GM21576 (cell line): Measurements from ENCODE around the gene SOCS1.
A peak's percentile ranks its signal among the peaks of the same experiment; 100 is the strongest.
"Not testable (repeated sequence)": the region's sequence is repeated elsewhere in the genome, so short reads cannot be mapped to it uniquely, and the experiment has no call there.

Experiments
- ATAC-seq: cut with Tn5 transposase; IDR thresholded peaks from one replicate; pipeline ENCODE4 v1.9.1; 2021; ENCODE audit warnings: mild to moderate bottlenecking, moderate library complexity; ENCODE audit not compliant: unreplicated experiment

SOCS1 gene

GRCh38 chr16:11255737-11256660 is at the start of gene SOCS1:
Gene SOCS1, minus strand, starts transcription at chr16:11256204. Its CDS starts 726 bp downstream, at chr16:11255478.
- peak; percentile 46 for ATAC-seq

- ATAC-seq = no peak
Observed at GRCh38 chr16:11303405-11304138, 47.6 kb upstream of the SOCS1 start.

GRCh38 chr16:11302977-11303376 is 47.0 kb upstream of the SOCS1 start:
- ATAC-seq = no peak

GRCh38 chr16:11301645-11302501 is 45.9 kb upstream of the SOCS1 start:
- ATAC-seq = no peak

DNA sequence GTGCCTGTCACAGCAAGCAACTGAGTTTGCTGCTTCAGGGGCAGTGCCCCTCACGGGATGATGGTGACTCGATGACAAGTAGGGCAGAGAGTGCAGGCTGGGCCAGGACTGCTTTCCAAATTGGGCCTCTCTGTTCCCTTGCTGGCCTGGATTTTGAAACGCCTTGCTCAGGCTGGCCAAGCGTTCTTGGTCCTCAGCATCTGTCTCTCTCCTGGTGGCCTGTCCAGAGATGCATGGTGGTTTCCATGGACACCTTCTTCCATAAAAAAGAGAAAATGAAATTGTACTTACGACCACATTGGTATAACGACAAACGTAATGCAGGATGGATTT is 44.5 kb upstream of the SOCS1 start:
- no peak for ATAC-seq

DNA sequence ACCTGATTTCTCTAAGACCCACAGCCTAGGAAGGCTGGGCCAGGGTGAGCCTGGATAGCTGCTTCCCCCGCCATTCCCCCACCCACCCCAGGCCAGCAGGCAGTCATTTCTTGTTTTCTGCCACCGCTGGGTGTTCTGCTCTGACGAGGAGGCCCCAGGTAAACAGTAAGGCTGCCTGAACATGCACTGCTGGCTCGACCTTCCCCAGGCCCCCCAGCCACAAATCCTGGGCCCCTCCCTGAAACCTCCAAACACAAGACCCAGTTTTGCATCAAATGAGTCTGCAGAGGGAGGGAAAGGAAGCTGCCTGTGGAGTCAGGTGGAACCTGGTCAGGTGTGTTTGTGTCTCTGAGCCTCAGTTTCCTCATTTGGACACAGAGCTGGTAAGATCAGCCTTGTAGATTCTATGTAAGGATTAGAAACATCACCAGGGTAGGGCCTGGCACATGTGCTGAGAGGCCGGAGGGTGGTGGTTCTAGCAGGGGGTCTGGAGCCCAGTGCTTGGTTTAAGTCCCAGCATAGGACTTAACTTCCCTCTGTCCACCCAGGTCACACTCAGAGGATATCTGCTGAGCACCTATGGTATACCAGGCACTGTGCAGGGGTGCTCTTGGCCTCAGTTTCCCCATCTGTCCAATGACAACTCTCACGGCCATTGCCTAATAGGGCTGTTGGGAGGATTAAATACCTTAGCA is 44.0 kb upstream of the SOCS1 start:
- no peak for ATAC-seq

DNA sequence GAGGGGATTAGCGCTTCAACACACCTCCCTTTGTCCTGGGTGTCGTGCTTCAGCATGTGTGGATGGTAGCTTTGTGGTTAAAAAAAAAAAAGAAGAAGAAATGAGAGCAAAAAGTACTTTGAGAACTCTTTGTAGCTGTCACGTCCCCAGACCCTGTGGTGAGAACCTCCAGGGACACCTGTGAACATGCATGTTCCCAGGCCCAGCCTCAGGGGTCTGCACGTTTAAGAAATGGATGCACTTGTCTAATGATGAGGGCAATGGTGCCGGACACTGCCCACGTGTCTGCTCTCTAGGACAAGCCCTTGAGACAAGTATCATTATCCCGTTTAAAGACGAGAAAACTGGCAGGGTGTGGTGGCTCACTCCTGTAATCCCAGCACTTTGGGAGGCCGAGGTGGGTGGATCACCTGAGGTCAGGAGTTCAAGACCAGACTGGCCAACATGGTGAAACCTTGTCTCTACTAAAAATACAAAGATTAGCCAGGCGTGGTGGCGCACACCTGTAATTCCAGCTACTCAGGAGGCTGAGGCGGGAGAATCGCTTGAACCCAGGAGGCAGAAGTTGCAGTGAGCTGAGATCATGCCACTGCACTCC is 43.0 kb upstream of the SOCS1 start:
- not testable (repeated sequence) for ATAC-seq

- ATAC-seq = no peak
Observed at GRCh38 chr16:11298143-11298900, 42.3 kb upstream of the SOCS1 start.

GRCh38 chr16:11297492-11298142 is 41.6 kb upstream of the SOCS1 start:
- peak; percentile 68 for ATAC-seq

GRCh38 chr16:11296706-11297491 is 40.9 kb upstream of the SOCS1 start:
- ATAC-seq = no peak

DNA sequence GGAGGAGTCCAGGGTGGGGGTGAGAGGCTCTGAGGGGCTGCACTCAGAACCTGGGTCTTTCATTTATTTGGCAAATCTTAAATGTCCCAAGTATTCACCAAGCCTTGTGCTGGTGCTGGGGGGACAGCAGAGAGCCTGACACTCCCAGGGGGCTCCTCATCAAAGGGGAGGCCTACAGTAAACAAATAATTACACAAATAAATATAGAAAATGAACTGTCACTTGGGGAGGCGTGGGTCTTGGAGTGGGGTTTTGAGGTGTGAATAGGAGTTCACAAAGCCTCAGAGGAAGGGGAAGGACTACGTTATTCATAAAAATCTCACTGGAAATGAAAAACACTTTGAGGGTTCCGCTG is 40.3 kb upstream of the SOCS1 start:
- ATAC-seq = no peak

GRCh38 chr16:11295672-11296071 is 39.7 kb upstream of the SOCS1 start:
- ATAC-seq = no peak

GRCh38 chr16:11292076-11292748 is 36.2 kb upstream of the SOCS1 start:
- no peak for ATAC-seq

- no peak for ATAC-seq
Observed at GRCh38 chr16:11291091-11291703, 35.2 kb upstream of the SOCS1 start.

DNA sequence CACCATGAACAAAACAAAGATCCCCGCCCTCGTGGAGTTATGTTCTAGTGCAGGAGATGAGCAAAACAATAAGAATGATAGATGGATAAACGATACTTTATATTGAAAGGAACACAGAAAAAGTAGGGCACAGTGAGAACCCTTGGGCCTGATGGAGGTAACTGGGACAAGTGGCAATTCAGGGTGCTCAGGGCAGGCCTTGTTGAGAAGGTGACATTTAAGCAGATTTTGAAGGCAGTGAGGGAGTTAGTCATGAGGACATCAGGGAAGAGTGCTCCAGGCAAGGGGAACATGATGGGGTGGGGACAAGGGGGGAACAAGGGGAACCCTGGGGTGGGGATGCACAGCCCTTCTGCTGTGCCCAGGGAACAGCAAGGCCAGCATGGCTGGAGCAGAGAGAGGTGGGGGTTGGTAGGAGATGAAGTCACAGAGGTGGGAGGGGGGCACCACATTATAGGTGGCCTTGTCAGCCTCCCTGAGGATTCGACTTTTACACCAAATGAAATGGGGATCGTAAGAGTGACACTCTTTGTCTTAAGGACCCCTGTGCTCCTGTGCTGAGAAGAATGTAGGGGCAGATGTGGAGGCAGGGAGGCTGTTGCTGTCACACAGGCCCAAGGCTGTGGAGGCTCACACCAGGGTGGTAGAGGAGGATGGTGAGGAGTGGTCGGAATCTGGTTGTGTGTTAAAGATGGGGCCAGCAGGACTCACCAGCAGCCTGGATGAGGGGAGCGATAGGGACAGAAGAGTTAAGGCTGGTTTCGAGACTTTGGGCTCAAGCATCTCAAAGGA is 34.3 kb upstream of the SOCS1 start:
- ATAC-seq = no peak

DNA sequence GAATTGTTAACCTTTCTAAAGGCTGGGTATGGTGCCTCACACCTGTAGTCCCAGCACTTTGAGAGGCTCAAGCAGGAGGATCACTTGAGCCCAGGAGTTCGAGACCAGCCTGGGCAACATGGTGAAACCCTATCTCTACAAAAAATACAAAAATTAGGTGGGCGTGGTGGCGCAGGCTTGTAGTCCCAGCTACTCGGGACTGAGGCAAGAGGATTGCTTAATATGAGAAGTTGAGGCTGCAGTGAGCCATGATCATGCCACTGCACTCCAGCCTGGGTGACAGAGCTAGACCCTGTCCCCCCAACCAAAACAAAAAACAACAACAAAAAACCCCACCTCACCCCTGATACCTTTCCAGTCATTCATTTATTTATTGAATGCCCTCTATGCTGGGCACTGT is 33.7 kb upstream of the SOCS1 start:
- not testable (repeated sequence) for ATAC-seq
